CD4-positive, alpha-beta T cell treated with Interleukin-17A for 1 hour (primary cell): ENCODE results near the gene SPATA22.
"Not testable (repeated sequence)": the region's sequence is repeated elsewhere in the genome, so short reads cannot be mapped to it uniquely, and the experiment has no call there.

Source experiments
- DNase-seq: peaks from one replicate; pipeline ENCODE4 v3.0.0-alpha.2; 2020

The SPATA22 gene

DNA sequence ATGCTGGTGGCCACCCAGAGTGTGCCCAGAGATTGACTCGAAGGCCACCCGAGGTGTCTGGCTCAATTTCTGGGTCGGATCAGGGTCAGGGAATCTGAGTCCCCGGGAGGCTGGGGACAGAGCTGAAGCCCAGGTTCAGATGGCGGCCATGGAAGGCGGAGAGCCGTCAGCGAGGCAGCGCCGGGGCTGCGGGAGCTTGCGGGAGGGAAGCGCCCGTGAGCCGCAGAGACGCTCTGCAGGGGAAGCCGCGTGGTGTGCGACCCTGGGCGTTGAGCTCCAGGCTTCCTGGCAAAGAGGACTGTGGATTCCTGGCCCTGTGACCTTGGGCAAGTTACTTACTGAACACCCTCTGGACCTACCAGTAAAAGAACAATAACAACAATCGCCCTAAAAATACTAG is 518 bp upstream of the SPATA22 start:
- no peak for DNase-seq

DNA sequence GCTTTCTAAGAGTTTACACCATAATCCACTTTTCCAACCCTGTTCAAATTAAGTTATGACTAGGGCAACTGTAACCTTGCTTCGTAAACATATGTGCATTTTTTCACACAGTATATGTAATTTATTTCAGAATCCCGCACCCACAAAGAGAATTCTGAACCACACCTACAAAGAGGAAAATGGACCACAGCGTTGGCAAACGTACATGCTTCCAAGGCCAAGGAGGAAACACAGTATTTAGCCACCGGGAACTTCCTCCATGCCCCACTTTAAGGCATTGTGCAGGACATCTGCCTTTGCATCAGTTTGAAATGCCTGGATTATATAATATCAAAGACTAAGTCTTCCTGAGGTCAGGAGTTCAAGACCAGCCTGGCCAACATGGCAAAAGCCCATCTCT is 2.1 kb downstream of the SPATA22 start:
- DNase-seq = no peak

DNA sequence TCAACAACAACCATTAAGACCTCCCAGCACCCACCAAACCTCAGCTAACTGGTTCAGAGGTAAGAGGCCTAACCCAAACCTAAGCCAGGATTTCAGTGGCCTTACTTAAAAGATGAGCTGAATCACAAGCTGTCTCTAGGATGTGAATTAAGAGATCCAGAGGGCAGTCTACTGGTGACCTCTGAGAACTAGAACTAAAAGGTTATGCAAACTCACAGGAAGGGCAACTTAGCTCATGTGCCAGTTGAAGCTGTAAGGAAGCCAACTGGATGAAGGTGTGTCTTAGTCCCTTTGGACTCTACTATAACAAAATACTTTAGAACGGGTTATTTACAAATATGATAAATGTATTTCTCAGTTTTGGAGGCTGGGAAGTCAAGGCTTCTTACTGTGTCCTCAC is 5.3 kb downstream of the SPATA22 start:
- DNase-seq = not testable (repeated sequence)

DNA sequence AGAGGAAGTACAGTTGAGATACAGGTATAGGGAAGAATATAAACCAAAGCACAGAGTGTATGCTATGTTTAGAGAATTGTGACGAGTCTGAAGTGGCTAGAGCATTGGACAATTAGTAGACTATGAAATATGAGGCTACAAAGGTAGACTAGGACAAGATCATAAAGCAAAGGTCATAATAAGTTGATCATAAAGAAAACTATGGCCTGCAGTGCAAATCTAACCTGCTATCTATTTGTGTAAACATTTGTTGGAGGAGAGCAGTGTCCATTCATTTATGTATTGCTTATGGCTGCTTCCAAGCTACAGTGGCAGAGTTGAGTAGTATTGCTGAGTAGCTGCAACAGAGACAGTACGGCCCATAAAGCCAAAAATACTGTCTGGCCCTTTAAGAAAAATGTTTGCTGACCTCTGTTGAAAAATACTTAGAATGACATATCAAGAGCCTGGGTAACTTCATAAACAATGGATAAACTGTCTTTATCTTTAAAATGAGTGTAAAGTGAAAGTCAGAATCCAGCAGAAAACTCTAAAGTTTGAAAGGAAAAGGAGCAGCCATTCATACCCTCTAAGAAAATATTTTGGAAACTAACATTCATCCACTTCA is 23.5 kb downstream of the SPATA22 start:
- DNase-seq = no peak

DNA sequence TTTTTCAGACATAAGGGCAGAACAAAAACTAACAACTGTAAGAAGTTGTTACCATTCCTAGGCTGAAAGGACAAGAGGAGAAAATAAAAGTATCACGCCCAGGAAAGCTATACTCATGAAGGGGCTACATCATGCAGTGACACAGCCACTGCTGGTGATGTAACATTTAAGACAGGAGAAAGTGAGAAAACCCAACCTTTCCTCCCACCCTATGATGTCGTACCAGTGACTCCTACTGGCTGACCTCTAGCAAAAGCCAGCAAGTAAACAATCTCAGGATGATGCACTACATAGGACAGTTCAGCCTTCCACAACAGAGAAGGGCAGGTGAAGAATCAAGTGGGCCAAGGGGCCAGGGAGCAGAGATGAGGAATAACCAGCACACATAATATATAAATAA is 24.0 kb downstream of the SPATA22 start:
- DNase-seq = peak; percentile 12

DNA sequence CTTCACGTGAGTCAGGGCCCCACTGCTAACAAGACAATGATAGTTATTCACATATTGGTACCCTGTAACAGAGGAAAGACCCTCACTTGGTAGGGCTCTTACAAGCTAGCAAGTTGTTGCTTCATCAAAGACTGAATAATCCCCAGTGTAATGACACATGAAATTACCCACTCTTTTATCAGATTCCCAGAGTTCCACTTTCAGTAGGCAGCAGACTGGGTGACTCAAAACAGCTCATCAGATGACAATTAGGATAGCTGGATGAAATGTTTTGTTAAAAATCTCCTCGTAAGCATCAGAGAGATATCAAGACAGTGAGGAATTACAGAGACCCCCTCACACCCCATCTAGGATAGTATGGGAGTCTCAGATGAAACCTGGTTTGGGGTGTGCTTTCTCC is 31.2 kb downstream of the SPATA22 start:
- no peak for DNase-seq

DNA sequence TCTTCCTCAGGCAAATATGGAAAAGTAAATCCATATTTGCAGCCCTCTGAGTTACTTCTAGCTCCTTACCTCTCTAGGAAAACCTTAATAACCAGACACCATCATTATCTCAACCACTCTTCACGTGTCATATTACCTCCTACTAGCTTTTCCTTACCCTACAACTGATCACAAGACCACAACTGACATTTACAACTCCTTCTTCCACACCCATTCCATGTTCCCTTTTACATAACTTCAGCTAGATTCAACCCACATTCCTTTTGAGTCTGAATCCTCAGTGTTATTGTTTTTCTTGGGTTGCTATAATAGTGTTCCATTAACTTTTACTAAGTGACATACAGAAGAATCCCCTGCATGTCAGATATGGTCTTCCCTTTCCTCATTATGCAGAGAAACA is 33.3 kb downstream of the SPATA22 start:
- no peak for DNase-seq

DNA sequence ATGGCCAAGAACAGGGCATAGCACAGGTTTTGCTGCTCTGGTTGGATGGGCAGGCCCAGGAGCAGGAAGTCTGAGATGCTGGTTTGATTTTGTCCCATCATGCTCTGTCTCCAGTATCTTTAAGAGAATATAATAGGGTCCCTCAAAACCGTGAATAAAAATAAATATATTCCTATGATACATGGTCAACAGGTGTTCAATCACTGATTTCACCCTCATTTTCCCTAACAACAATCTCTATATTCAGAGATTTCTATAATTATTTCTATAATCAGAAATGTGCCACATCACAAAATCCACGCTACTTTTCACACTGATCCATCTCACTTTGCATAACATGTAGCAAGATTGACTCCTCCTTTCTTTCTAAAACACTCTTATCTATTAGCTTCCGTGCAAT is 37.9 kb downstream of the SPATA22 start, which contains the start of gene OR1E2:
OR1E2 (minus strand) TSS at position 101 of the 400 bp plus-strand sequence; CDS start at position 101, 0 bp downstream.
- no peak for DNase-seq

DNA sequence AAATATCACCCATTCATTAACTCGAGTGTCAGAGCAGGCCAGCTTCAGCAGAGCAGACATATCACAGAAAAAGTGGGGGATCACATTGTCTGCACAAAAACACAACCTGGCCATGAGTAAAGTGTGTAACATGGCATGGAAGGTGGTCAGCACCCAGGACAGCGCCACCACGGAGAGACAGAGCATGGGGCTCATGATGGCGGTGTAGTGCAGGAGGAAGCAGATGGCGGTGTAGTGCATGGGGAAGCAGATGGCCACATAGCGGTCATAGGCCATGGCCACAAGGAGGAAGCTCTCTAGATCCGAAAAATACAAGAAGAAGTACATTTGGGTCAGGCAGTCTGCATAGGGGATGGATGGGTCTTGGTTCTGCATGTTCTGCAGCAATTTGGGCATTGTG is 38.4 kb downstream of the SPATA22 start:
- DNase-seq = peak; percentile 1

DNA sequence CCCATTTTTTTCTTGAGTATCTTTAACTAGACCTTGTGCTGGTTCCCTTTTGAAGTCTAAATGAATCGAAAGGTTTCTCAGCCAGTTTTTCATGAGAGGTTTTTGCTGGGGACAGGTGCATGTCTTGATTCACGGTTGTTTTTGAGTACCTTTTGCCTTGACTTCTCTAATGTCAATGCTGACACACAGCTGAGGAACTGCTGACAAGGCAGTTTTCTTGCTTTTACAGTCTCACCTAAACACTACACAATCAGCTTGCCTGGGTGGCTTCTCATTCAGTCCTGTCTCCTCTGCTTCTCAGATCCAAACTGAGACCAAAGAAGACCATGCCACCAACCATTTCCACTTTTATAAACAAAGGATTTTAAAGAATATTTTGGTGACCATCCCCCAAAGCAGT is 53.4 kb downstream of the SPATA22 start:
- no peak for DNase-seq

DNA sequence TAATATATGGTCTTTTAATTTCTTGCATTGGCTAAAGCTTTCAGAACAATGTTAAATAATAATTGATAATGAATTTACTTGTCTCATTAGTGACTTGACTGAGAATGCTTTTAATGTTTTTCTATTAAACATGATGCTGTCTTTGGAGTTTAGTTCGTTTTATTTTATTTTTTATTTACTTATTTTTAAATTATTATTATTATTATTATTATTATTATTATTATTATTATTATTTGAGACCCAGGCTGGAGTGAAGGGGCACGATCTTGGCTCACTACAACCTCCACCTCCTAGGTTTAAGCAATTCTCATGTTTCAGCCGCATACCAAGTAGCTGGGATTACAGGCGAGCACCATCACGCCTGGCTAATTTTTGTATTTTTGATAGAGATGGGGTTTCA is 56.0 kb downstream of the SPATA22 start:
- no peak for DNase-seq

DNA sequence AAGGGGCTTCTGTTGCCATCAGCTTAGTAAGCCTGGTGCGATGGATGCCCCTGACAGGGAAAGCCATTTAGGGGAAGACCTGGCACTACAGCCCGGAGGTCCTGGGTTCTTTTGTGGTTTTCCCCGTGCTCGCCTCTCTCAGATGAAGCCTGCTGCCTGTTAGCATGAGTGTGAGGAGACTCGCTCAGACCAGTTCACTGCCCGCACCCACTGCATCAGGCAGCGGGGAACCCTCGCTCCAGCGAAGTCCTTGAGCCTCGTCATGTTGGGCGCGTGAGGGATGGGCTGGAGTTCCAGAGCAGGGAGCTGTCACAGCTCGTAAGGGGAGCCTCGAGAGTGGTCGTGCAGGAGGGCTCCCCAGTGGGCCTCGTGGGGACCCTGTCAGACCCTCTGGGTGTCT is 59.4 kb downstream of the SPATA22 start:
- DNase-seq = not testable (repeated sequence)

DNA sequence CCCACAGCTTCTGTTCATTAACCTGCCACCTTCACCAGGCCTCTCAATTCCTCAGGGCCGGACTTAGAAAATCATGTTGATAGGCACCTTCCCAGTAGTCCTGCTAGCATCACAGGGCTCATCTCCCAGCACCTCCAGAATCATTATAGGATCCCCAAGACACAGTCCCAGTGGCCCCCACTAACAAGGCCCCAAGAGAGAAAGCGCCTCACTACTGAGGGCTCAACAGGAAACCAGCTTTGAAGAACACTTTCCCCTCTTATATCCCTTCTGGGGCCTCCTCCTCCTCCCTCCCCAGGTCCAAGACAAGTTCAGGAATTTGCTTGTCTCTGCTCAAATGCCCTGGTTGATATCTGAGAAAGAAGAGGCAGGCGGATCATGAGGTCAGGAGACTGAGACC is 60.5 kb downstream of the SPATA22 start, which contains the start of gene OR3A3:
OR3A3 (plus strand) TSS at position 301 of the 400 bp plus-strand sequence.
- DNase-seq = no peak

DNA sequence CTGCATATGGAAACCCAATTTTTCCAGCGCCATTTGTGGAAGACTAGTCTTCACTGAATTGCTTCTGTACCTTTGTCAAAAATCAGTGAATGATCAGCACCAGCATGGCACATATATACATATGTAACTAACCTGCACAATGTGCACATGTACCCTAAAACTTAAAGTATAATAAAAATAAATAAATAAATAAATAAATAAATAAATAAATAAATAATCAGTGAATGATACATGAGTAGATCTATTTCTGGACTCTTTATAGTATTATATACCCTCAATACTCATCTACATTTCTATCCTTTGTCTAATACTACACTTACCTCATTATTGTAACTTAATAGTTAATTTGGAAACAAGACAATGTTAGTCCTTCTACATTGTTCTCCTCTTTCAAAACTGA is 67.8 kb downstream of the SPATA22 start:
- not testable (repeated sequence) for DNase-seq

DNA sequence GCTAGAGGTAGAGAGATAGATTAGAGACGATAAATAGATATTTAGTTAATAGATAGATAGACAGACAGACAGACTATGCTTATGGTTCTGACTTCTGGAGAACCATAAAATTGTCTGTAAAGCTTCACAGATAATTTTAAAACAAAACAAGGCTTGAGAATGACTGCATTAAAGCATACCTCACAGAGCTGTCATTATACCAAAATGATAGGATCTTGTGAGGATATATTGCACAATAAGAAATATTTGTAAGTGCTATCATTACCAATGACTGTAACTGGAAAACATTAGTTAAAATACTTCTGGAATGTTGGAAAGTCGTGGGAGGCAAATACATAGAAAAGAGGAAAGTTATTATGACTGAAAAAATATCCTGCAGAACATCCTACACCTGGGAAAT is 69.8 kb downstream of the SPATA22 start:
- DNase-seq = no peak

DNA sequence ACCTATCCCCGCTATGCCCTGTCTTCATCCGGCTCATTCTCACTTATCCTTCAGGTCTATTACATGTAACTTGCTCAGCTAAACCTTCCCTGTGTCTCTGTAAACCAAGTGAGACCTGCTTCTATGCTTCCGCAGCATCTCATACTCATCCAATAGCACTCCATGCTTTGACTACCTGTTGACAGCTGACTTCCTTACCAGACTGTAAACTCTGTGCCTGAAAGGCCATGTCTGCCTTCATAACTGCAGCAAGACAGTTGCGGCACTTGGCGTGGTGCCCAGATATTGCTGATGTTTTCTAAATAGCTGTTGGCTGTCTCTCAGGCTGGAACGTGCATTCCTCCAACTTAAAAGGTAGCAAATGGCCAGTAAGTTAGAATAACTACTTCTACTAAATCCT is 71.6 kb downstream of the SPATA22 start:
- no peak for DNase-seq

DNA sequence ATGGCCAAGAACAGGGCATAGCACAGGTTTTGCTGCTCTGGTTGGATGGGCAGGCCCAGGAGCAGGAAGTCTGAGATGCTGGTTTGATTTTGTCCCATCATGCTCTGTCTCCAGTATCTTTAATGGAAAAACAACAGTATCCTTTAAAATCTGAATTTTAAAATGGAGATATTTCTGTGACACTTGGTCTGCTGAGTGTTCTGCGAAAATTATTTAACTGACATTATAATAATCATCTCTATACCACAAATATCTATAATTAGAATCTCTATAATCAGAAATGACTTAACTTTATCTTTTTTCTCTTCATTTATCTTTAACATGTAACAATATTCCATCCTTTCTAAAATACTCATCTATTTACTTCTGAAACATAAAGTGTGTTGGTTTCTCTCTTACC is 73.3 kb downstream of the SPATA22 start, which contains the start of gene OR1E1:
OR1E1 (minus strand) TSS at position 101 of the 400 bp plus-strand sequence; CDS start at position 101, 0 bp downstream.
- no peak for DNase-seq

DNA sequence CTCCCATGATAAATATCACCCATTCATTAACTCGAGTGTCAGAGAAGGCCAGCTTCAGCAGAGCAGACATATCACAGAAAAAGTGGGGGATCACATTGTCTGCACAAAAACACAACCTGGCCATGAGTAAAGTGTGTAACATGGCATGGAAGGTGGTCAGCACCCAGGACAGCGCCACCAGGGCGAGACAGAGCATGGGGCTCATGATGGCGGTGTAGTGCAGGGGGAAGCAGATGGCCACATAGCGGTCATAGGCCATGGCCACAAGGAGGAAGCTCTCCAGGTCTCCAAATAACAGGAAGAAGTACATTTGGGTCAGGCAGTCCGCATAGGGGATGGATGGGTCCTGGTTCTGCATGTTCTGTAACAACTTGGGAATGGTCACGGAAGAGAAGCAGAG is 73.8 kb downstream of the SPATA22 start:
- DNase-seq = not testable (repeated sequence)
